Measurements from ENCODE around the gene TNNI2.
"Not testable (repeated sequence)": the region's sequence is repeated elsewhere in the genome, so short reads cannot be mapped to it uniquely, and the experiment has no call there.

The TNNI2 gene

GRCh38 chr11:1862588-1863351, 24.0 kb downstream of the TNNI2 start:
- no peak for DNase-seq (ENCODE audit: low spot score)

GRCh38 chr11:1863352-1864216, 24.8 kb downstream of the TNNI2 start:
- DNase-seq (ENCODE audit: low spot score), result no peak

DNA sequence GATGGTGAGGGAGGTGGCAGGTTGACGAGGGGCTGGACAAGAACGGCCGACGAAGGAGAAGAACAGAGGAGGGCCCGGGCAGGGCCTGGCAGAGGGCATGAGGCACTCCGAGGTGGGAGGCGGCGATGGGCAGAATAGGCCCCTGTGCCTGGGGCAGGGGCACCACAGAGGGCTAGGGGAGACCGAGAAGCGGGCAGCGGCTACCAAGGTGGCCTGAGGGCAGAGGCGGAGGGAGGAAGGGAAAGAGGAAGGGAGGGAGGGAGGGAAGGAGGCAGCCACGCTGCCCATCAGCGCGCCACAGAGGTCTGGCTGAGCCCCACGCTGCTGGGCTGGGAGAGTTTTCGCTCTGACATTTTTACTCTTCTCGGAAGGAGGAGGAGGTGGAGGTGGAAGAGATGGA, 25.4 kb downstream of the TNNI2 start:
- no peak for DNase-seq (ENCODE audit: low spot score)

DNA sequence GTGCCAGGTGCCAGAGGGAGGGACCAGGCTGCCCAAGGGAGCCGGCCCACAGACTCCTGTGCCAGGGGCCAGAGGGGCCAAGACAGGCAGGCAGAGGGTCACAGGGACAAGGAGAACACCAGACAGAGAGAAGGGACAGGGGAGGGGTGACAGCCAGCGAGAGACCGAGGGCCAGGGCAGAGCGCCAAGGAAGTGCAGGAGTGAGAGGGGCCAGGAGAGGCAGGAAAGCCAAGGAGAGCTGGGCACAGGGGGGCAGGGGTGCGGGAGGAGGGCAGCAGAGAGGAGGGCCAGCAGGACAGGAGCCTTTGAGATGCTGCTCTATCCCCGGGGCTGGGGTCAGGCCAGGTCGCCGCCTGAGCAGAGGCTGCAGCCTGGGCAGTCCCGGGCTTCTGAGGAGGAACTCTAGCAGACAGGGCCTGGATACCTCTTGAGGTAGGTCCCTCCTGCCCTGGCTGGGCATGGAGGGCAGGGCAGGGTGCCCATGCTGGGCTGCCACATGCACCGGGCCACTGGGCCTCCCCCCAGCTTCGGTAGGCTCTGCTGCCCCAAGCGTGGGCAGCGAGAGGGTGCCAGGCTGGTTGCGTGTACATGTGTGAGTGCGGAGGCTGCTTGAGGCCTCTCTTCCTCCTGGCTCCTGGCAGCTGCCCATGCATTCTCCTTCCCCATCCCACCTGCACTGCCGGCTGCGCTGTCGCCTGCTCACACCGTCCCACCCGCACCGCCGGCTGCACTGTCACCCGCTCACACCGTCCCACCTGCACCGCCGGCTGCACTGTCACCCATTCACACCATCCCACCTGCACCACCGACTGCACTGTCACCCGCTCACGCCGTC, 26.3 kb downstream of the TNNI2 start:
- DNase-seq (ENCODE audit: low spot score), result no peak

DNA sequence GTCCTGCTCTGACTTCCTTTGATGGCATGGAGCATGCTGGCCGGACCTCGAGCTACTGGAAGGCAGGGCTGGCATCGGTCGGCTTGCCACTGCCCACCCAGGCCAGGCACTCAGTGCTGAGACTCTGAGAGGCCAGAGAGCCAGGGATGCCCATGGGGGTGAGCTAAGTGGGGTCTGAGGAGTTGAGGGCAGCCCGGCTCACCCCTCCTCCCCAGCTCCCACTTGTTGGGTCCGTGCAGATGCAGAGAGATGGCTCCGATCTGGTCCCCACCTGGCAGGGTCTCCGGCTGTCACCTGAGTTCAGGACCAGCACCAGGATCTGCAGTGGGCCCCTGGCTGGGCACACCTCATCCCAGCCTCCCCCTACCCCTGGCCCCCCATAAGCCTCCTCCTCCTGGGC, 27.4 kb downstream of the TNNI2 start:
- no peak for DNase-seq (ENCODE audit: low spot score)

- no peak for DNase-seq (ENCODE audit: low spot score)
Measured at GRCh38 chr11:1866776-1867175, 28.0 kb downstream of the TNNI2 start.

- no peak for DNase-seq (ENCODE audit: low spot score)
Measured at GRCh38 chr11:1867381-1867780, 28.6 kb downstream of the TNNI2 start.

GRCh38 chr11:1868056-1868635, 29.4 kb downstream of the TNNI2 start:
- no peak for DNase-seq (ENCODE audit: low spot score)

DNA sequence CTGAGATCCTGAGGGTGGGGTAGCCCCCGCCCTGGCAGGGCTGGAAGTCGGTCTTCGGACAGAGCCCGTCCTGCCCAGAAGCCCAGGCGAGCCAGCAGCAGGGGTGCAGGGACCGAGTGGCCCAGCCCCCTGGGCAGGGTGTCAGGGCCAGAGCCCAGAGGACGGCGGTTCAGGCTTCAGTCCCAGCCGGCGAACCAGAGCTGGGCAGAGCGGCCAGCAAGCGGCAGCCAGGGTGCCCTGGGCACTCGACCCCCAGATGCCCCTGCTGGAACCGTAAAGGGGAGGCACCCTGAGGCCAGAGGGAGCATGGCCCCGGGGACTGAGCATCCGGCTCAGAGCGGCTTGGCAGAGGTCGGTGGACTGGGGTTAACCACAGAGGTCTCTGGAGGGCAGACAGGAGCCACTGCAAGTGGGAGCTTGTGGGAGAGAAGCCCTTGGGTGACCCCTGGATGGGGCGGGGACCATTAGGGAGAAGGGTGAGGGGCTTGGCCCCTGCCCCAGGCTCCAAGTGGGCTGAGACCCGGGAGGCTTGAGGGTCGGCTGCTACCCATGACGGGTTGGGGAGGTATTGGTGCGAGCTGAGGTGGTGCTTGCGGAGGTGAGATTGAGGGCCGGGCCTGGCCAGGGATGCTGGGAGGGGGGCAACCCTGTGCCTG, 30.0 kb downstream of the TNNI2 start:
- no peak for DNase-seq (ENCODE audit: low spot score)

DNA sequence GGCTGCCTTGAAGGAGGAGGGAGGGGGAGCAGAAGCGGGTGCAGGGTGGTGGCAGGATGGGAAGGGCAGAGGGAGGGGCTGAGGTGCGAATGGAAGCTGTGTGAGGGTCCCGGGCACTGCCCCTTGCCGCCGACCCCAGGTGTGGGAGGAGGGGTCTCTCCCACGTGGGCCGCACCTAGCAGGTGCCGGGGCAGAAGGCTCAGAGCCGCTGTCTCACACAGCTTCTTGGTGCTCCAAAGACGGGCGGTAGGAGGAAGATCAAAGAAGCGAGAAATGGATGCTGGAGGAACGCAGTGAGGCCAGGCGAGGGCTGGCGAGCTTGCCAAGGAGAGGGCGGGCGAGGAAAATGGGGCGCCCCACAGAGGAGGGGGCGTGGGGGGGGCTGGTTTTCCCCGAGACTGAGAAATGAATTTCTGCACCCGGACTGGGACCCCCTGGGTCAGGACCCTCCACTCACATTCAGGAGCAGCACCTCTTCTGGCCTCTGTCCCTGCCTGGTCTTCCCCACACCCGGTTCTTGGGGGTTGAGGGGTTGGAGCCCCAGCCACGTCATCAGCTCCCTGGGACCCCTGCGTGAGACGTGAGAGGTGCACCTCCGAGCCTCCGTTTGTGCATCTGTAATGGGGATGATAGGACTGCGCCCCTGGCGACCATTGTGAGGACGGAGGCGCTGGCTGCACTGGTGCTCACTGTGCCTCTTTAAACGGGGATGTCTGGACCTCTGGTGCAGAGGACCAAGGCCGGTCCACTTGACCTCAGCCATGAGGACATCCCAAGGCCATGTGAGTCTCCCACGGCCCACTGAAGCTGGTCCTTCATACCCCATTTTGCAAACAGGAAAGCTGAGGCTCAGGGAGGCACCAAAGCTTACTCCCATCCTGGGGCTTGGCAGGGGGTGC, 30.9 kb downstream of the TNNI2 start:
- DNase-seq (ENCODE audit: low spot score), result no peak

DNA sequence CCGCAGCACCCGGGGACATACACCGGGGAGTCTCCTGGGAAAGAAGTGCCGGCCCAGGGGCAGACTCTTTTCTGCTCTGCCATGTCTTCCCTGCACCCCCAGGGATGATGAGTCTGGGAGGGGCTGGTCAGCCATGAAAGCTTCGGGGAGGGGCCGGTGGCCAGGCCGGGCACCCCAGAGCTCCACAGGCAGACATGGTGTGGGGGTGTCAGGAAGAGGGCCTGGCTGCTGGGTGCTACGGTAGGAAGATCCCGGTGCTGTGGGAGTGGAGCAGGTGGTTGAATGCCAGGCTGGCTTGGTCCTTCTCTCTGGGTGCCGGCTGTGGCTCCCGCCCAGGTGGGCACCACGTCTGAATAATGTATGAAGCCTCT, 31.5 kb downstream of the TNNI2 start:
- no peak for DNase-seq (ENCODE audit: low spot score)

DNA sequence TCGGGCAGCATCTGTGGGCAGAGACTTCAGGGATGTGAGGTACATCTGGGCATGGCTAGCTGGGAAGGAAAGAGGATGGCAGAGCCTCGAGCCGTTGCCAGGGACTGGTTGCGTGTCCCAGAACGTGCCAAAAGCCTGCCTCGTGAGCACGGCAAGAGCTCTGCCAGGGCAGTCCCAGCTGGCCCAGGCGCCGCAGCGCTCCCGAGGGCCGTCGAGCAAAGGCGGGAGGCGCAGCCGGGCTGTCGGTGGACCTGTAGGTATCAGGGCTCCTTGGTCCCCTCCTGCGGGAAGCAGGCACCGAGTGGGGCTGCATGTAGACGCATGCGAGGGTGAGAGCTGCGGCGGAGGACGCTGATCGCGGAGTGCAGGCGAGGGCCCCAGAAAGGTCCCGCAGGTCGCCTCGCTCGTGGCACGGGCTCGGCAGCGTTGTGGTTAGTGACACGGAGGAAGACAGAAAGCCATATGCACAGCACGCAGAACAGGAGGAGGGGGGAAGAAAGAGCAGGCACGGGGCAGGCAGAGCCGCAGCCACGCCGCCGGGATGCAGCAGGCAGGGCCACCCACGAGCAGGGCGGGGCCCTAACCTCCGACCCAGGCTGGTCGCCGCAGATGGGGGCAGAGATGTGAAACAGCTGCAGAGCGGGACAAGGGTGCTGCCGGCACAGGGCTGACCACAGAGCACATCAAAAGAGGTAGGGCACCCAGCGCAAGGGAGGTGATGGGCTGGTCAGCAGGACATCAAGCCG, 32.1 kb downstream of the TNNI2 start:
- no peak for DNase-seq (ENCODE audit: low spot score)

- DNase-seq (ENCODE audit: low spot score), result no peak
Measured at GRCh38 chr11:1871531-1871930, 32.8 kb downstream of the TNNI2 start.

DNA sequence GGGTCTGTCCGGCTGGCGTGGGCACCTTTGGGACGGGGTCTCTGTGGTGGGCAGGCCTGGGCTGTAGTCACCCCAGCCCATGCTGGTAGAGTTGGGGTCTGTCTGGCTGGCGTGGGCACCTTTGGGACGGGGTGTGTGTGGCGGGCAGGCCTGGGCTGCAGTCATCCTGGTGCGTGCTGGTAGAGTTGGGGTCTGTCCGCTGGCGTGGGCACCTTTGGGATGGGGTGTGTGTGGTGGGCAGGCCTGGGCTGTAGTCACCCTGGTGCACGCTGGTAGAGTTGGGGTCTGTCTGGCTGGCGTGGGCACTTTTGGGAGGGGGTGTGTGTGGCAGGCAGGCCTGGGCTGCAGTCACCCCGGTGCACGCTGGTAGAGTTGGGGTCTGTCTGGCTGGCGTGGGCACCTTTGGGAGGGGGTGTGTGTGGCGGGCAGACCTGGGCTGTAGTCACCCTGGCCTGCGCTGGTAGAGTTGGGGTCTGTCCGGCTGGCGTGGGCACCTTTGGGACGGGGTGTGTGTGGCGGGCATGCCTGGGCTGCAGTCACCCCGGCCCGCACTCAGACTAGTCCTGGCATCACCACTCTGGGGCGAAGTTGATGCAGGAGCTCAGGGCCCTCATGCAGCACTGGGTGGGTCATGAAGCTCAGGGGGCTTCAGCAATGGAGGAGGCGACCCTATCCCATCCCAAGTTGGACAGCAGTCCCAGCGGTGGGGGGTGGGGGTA, 33.6 kb downstream of the TNNI2 start:
- no peak for DNase-seq (ENCODE audit: low spot score)

- no peak for DNase-seq (ENCODE audit: low spot score)
Measured at GRCh38 chr11:1873048-1873812, 34.4 kb downstream of the TNNI2 start.

GRCh38 chr11:1873813-1874150, 35.0 kb downstream of the TNNI2 start:
- DNase-seq (ENCODE audit: low spot score), result not testable (repeated sequence)

DNA sequence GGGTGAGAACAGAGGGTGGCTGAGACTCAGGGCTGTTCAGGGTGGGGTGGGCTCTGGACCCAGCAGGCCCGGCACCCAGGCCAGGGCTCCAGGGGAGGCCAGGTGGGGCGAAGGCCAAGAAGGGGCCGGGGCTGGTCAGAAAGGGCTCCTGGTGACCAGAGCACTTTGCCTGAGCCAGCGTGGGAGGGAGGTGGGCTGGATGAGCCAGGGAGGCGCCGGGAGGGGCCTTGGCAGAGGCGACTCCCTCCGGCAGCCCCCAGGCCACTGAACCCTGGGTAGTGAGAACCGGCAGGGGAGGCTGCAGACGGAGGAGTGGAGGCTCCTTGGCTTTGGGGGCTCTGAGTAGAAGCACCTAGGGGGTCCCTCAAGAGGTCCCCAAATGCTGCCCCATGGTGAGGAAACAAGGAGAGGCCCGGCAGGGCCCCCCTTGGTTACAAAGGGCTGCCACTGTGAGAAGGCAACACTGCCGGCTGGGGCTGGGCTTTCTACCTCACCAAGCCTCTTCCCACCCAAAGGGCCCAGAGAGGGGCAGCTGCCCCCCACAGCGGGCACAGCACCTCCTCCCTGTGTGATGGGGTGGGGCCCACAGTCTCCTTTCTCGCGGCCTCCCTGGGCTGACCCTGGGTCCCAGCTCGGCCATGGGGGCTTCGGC, 35.8 kb downstream of the TNNI2 start:
- DNase-seq (ENCODE audit: low spot score), result not testable (repeated sequence)
